Hippocampal formation (tissue), 2 donors: ENCODE results near the gene MTCP1.

ENCODE experiments used
- DNase-seq, 2 donors: peaks; one replicate each; lab custom pipeline; 2025; lab: John Stamatoyannopoulos, UW

MTCP1 gene, protein sequence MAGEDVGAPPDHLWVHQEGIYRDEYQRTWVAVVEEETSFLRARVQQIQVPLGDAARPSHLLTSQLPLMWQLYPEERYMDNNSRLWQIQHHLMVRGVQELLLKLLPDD

DNA sequence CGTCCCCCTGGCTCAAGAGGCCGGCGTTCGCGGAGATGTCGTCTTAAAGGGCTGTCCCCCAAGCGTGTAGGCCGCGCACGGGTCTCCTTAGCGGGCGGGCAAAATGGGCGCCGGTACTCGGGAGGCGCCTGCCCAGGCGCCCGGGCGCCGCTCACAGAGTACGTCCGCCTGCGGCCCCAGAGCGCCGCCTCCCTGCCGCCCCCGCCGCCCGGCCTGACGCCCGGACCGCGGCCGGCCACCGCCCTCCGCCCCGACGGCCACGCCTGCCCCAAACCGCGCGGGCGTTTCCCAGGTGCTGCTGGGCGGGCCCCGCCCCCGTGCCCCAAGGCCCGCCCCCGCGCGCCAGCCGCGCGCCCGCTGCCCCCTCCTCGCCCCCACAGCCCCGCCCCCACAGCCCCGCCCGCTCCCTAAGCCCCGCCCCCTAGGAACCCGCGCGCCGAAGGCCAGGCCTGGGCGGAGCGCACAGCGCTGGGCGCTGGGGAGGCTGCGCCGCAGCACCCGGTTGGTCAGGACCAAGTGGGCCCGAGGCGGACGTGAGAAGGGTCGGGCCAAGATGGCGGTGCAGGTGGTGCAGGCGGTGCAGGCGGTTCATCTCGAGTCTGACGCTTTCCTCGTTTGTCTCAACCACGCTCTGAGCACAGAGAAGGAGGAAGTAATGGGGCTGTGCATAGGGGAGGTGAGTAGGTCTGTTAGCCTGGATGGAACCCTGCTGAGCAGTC, at the start of gene MTCP1, which contains the start of the genes BRCC3 and CMC4:
TSS of gene MTCP1 (minus strand) at position 162 of the 719 bp plus-strand sequence. CDS start 5,126 bp downstream, outside the sequence.
TSS of gene BRCC3 (plus strand) at position 534 of the 719 bp plus-strand sequence. CDS start at position 554, 20 bp downstream.
TSS of gene CMC4 (minus strand) at position 162 of the 719 bp plus-strand sequence. CDS start 7,113 bp downstream, outside the sequence.
- peak; percentile 51 to 77 for DNase-seq

DNA sequence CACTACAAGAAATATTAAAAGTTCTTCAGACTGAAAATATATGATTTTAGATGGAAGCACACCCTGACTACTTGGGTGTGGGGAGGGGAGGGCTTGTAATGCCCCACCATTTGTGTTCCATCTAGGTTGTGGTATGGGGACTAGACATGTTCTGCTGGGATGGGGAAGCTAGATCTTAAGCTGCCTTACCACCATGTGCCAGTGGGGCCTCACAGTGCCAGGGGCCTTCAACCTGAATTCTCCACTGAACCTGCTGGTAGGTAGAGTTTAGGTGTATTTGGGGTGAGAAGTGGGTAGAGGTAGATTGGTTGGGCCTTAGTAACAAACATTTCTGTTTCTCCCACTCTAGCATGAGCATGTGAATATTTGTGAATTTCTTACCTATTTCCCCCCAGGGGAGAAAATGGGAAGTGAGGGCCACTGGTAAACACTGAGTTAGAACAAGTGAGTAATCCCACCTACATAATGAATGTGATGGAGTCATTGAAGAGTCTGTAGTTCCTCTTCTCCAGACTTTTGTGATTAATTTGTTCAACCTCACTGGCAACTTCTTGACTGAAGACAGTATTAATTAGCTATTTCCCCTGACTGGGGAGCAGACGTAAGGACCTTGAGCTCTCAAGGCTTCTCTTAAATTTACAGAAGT, 44.4 kb upstream of the MTCP1 start:
- DNase-seq: no peak

DNA sequence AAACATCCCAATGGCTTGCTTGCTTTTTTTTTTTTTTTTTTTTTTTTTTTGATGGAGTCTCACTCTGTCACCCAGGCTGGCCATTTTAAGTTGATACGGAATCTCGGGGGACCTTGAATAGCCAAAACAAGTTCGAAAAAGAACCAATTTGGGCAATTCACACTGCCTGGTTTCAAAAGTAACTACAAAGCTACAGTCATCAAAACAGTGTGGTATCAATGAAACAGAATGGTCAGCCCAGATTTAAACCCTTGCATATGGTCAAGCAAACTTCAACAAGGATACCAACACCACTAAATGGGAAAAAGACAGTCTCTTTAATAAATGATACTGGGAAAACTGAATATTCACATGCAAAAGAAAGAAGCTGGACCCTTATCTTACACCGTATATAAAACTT, 42.2 kb upstream of the MTCP1 start:
- DNase-seq: no peak

DNA sequence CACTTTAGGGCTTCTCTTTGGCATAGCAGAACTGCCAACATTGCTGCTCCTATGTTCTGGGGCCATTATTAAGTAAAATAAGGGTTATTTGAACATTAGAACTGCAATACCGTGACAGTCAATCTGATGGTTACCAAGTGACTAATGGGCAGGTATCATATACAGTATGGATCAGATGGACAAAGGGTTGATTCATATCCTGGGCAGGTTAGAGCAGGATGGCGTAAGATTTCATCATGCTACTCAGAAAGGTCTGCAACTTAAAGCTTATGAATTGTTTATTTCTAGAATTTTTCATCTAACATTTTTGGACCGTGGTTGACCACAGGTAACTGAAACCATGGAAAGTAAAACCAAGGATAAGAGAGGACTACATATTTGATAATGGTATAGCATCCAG, 41.2 kb upstream of the MTCP1 start:
- DNase-seq: no peak

DNA sequence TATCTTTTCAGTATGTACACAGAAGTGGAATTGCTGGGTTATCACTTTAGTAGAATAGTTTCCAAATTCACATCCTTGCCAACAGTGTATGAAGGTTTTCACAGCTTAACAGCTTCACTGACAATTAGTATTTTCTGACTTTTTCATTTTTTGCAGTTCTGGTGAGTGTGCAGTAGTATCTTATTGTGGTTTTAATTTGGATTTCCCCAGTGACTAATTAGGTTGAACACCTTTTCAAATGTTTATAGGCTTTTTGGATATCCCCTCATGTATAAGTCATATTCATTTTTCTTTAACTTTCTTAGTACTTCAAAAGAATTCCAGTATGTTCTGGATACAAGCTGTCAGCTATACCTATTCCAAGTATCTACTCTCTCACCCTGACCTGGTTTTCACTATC, 37.5 kb upstream of the MTCP1 start:
- no peak for DNase-seq

DNA sequence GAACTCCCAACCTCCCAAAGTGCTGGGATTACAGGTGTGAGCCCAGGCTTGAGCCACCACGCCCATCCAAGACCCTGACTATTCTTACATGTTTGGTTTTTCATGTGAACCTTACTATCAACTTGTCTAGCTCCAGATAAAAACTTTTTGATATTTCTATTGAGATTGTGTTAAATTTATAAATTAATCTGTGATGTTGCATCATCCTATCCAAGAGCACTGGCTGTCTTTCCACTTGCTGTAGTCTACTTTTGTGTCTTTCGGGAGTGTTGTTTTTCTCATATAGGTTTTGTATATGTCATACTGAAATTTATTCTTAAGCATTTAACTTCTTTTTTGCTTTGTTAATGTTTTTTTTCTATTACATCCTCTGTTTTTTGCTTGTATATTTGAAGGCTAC, 35.0 kb upstream of the MTCP1 start:
- no peak for DNase-seq

DNA sequence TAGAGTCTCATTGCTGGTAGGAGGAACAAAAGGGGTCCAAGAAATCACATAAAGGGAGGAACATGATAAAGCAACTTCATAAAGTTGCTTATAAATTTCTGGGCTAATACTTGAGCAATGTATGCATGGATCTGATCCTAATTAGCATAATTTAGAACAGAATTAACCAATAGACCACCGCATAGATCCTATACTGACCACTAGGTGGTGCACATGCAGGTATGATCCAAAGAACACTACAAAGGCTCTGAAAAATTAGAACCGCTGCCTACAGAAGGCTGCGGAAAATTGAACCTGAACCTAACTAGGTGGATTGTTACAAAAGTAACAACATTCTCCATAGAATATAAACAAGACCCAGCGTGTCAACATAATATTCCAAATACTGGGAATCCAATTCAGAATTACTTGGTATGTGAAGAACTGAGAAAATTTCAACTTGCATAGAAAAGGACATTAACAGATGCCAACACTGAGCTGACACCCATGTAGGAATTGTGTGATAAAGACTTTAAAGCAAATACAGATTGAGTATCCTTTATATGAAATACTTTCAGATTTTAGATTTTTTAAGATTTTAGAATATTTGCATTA, 23.6 kb upstream of the MTCP1 start:
- DNase-seq: no peak

DNA sequence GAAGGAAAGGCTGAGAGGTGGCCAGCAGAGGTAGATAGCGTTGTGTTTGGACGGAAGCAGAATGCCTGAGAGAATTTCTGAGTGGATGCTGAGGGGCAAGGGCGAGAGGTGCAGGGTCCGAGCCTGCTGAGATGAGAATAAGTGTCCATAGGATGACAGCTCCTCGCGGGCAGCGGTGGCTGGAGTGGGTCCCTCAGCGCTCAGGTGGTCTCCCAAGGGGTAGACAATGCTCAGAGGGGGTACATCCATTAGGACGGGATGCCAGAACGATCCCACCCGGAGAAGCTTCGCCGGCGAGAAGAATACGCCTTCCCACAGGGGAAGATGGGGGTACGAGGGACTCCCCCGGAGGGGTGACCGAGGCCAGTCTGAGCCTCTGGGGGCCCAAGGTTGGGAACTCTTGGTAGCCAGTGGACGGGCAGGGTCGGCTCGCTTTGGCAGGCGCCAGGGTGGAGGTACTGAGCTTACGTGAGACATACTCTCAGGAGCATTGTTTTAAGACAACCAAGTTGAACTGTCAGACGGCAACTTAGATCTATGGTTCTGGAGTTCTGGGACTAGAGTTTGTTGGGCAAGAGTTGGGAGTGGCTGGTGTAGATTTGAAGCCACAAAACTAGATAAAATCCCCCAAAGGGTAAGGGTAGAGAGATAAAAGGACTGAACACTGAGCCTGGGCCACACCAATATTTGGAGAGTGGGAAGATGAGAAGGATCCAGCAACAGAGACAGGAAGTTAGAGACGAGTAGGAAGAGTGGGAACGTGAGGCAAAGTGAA, 16.2 kb upstream of the MTCP1 start:
- DNase-seq: no peak

DNA sequence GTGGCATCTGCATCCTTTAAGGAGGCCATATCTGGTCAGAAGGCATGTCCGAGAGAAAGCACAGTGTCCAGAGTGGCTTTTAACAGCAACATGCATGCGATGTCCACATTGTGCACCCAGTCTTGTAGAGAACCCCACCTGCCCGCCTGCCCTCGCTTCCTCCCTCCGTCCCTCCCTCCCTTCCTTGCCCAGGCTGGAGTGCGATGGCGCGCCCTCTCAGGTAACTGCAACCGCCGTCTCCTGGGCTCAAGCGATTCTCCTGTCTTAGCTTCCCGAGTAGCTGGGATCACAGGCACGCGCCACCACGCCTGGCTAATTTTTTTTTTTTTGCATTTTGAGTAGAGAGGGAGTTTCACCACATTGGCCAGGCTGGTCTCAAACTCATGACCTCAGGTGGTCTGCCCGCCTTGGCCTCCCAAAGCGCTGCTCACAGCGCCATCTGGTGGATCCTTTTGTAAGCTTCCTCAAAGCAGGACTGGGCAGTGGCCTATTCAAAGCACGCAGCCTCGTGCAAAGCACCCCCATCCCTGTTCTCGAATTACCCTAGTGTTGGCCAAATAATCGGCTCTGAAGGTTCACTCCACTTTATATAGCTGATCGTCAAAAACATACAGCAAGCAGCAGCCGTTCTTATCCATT, 15.4 kb upstream of the MTCP1 start:
- DNase-seq: no peak

DNA sequence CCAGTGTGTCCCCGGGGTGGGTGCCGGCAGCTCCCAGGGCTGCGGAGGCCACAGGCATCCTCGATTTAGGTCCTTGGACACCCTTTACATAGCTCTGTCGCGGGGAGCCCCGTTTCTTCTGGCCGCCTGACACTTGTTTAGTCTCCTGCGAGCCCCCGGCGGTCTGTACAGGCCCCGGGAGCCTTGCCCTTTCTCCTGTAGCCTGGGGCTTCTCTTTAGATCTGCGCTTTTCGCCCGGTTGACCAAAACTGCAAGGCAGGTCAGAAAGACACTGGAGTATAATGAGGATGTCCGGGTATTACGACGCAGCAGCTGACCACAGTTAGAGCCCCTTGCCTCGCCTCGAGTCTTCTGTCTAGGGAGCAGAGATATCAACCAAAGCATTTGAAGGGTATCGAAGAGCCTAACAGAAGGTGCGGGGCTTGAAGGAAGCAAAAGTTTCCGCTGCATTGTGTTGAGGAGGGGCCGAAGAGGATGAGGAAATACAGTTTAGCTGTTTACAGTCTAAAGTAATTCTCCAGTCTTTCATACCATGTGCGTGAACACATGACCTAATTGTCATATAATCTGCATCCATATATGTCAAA, 851 bp upstream of the MTCP1 start:
- DNase-seq: no peak

DNA sequence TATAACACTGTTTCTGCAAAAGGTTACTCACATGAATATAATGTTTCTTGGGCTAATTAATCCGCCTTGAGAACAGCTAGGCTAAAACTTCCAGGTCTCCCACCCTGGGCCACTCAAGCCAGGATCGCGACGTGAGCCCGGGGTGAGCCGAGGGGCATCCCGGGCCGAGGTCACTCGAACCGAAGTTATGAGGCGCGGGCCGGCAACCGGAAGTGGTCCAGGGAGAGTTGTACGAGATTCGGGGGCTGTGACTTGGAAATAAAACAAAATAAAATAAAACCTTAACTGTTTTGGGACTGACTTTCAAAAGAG, 317 bp downstream of the MTCP1 start:
- no peak for DNase-seq

DNA sequence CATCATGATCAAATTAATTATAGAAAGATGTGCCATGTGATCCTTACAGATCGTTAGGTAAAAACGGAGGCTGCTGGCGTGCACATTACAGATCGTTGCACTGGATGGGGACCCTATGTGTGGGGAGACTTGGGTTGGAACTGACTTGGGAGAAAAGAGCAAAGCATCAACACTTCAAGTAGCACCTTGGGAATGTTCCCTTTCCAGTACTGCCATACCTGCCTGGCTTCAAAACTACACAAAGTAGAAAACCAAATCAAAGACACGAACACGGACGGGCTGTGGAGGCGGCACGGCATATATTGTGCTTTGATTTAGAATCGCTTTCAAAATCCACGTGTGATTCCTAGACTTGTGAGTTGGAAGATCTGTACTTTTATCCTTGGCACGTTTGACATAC, 898 bp downstream of the MTCP1 start:
- no peak for DNase-seq

DNA sequence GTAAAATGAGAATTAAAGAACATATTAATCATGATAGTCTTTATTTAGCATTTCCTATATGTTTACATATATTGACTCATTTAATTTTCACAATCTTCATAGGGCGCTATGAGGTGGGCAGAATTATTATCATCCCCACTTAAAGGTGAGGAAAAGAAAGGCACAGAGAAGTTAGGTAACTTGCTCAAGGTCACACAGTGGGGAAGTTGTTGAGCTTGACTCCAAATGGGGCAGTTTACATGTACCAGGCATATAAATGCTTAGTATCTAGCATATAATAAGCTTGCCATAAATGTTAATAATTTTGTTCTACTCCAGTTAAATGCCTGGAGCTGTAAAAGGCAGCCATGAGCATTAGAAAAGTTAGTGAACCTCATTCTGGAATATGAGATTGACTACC, 1.5 kb downstream of the MTCP1 start:
- DNase-seq: no peak

DNA sequence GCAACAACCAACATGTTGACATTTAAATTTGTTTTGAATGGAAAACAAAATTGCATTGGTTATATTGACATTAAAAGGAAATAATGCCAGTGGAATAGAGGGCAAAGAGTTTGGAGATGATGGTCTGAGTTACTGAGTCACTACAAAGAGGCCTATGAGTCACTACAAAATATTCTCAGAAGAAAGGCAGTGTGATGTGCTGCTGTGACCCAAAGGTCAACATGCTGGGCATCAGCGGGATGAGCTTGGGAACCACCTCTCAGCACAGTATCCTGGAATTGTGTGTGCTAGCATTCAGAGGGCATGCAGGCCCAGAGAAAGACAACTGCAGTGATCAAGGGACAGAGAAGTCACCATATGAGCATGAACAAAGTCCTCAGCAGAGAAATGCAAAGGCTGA, 2.8 kb downstream of the MTCP1 start:
- no peak for DNase-seq

DNA sequence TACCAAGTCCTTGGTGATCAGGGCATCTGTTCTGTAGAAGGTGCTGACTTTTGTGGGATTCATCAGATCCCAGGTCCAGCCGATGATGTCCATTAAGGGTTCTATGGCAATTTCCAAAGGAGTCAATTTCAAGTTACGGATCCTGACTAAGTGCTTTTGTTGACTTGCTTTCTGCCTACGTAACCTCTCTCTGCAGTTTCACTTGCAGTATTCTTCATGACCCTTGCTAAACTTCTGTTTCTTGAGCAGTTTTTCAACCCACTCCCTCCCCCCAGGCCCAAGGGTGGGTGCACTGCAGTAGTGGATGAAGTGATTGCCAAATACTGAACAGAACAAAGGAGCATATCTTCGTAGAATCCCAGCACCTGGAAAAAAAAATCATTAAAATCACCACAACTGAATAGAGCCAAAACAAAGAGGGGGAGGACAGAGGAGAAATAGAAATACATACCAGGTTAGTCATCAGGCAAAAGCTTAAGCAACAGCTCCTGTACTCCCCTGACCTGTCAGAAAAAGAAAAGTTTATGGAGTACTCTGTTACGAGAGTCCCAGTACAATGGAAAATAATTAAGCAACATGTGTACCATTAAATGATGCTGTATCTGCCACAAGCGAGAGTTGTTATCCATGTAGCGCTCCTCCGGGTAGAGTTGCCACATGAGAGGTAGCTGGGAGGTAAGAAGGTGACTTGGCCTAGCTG, 5.8 kb downstream of the MTCP1 start:
- no peak for DNase-seq

DNA sequence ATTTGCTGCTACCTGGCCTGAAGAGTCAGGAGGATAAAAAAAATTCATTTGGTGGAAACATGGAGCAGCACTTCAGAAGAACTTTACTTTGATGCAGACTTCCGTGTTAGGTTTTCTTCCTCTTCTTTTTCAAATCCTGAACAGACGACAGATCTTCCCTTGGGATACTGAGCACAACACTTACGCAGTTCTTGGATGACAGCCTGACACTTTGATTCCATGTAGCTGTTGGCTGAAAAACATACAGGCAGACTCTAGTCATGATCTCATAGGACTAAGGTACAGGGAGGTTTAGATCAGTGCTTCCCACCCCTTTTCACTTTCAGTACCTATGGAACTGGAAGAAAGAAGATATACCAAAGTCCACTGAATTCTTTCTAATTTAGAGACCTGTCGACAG, 9.2 kb downstream of the MTCP1 start:
- DNase-seq: no peak

DNA sequence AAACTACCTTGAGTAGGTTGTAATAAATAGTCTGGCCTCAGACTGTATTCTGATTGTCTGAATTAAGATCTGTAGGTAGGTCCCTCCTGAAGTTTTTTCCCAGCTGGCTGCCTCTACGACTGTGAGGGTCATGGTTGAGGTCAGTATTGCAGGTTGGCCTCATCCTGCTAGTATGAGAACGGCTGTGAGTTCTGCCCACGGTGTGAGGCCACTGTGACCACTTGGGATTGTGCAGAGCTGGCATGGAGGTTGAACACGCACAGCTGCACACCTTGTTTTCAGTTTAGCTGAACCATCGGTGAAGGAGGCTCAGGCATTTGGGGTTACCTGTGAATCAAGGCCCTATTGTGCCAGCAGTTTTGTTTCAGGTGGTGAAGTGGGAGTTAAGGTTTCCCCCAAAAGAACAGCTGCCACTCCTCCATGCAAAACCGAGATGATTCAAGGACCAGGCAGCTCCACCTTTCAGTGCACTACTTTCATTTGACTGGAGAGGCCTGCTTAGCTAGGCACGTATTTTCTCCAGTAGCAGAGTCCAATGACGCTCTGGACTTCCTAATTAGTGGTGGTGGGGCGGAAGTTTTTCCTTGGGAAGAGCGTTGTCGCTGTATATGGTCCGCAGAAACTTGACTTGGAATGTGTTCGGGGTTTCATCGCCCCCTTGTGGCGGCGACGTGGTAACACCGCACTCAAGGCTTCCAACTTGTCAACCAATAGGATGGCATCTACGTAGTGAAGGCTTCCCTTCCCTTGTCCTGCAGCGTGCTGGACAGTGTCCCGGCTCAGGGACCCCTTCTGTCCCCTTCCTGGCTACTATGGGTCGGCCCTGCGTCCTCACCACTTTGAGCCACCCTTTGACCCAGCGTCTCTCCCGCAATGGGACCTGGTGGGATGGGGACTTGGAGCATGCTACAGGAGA, 13.8 kb downstream of the MTCP1 start:
- DNase-seq: peak; percentile 9 to 14

DNA sequence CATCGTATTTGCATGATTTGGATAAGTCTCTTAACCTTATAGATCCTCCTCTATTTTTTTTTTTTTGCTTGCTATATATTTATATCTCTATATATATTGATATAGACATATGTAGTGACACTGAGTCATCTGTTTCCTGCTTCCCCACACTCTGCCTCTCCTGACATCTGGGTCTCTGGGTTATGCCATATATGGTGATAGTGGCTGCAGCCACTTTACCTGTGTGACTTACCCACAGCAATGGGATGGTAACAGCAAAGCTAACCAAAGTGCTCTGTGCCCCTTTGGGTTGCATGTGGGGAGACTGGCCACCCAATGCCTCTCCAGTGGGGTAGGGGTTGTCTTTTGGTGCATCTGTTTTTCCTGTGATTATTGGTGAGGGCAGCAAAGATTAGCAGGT, 14.5 kb downstream of the MTCP1 start:
- DNase-seq: no peak

DNA sequence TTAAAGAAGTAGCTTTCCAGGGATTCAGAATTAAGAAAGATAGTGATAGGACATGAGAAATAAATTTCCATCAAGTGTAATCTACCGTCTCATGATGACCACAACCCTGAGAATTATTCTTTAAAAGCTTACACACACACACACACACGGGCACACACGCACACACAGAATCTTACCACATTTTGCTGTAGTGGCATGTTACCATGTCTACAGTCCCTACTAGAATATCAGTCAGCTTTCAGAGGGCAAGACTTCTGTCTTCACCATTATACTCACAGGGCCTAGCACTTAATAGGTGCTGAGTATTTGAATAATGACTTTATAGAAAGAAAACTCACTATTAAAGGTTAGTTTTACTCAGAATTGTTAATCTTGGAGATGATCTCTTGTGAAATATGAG, 15.4 kb downstream of the MTCP1 start:
- no peak for DNase-seq

DNA sequence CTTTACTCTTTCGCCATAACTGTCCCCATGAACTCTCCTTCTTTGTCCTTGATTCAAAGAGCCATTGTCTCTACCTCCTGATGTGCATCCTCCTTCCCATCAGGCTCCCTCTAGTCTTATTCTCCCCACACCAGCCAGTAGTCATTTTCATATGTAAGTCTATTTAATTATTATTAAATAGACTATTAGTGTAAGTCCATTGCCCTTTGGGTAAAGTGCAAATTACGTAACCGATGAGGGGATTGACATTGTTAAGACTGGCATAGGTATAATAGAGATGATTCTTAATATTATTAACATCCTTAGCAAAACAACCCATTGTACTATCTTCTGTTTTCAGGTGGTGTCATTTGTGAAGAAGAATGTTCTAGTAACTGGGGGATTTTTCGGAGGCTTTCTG, 16.7 kb downstream of the MTCP1 start:
- no peak for DNase-seq
